HuH-7.5 (cell line): ENCODE results near the gene CEACAM20.
A peak's percentile ranks its signal among the peaks of the same experiment; 100 is the strongest.
"Not testable (repeated sequence)": the region's sequence is repeated elsewhere in the genome, so short reads cannot be mapped to it uniquely, and the experiment has no call there.

Experiments
- DNase-seq: peaks from one replicate; pipeline ENCODE4 v3.0.0; 2011; ENCODE audit warnings: low spot score

CEACAM20 gene

GRCh38 chr19:44548736-44549135 is 19.3 kb upstream of the CEACAM20 start:
- DNase-seq = no peak

GRCh38 chr19:44544031-44544430 is 14.6 kb upstream of the CEACAM20 start:
- DNase-seq = no peak

GRCh38 chr19:44542671-44543070 is 13.2 kb upstream of the CEACAM20 start:
- no peak for DNase-seq

- DNase-seq = no peak
Measured at GRCh38 chr19:44540736-44541135, 11.3 kb upstream of the CEACAM20 start.

- DNase-seq = no peak
Measured at GRCh38 chr19:44539991-44540390, 10.5 kb upstream of the CEACAM20 start.

GRCh38 chr19:44539236-44539826 is 9.9 kb upstream of the CEACAM20 start:
- no peak for DNase-seq

GRCh38 chr19:44535361-44535760 is 5.9 kb upstream of the CEACAM20 start:
- not testable (repeated sequence) for DNase-seq

- DNase-seq = no peak
Measured at GRCh38 chr19:44532819-44533218, 3.3 kb upstream of the CEACAM20 start.

GRCh38 chr19:44530777-44531176 is 1.3 kb upstream of the CEACAM20 start:
- DNase-seq = no peak

- no peak for DNase-seq
Measured at GRCh38 chr19:44527554-44527953, 1.9 kb downstream of the CEACAM20 start.

- no peak for DNase-seq
Measured at GRCh38 chr19:44525721-44526430, 3.6 kb downstream of the CEACAM20 start.

- DNase-seq = no peak
Measured at GRCh38 chr19:44521370-44521769, 8.1 kb downstream of the CEACAM20 start.

GRCh38 chr19:44517146-44517545 is 12.3 kb downstream of the CEACAM20 start:
- no peak for DNase-seq

- no peak for DNase-seq
Measured at GRCh38 chr19:44515907-44516306, 13.6 kb downstream of the CEACAM20 start.

- DNase-seq = no peak
Measured at GRCh38 chr19:44515031-44515430, 14.4 kb downstream of the CEACAM20 start.

GRCh38 chr19:44512326-44513298 is 16.9 kb downstream of the CEACAM20 start:
- peak; percentile 52 for DNase-seq

GRCh38 chr19:44509478-44509877 is 20.0 kb downstream of the CEACAM20 start:
- DNase-seq = no peak

GRCh38 chr19:44499962-44500949 is 29.2 kb downstream of the CEACAM20 start, which contains the start of gene ZNF180:
TSS of gene ZNF180 (minus strand) at chr19:44500522. CDS start at chr19:44497334, 3,188 bp downstream.
- DNase-seq = peak; percentile 94

GRCh38 chr19:44499559-44499958 is 29.9 kb downstream of the CEACAM20 start:
- DNase-seq = no peak

GRCh38 chr19:44498988-44499387 is 30.5 kb downstream of the CEACAM20 start:
- DNase-seq = no peak

- DNase-seq = no peak
Measured at GRCh38 chr19:44496711-44497110, 32.8 kb downstream of the CEACAM20 start.
